HG02840 (cell line): Measurements from ENCODE around the gene LIF.

ENCODE experiments used
- ATAC-seq: cut with Tn5 transposase; IDR thresholded peaks from one replicate; pipeline ENCODE4 v1.9.1; 2021; ENCODE audit warnings: mild to moderate bottlenecking, moderate library complexity, moderate number of reproducible peaks; ENCODE audit not compliant: unreplicated experiment, low FRiP score

The LIF gene

DNA sequence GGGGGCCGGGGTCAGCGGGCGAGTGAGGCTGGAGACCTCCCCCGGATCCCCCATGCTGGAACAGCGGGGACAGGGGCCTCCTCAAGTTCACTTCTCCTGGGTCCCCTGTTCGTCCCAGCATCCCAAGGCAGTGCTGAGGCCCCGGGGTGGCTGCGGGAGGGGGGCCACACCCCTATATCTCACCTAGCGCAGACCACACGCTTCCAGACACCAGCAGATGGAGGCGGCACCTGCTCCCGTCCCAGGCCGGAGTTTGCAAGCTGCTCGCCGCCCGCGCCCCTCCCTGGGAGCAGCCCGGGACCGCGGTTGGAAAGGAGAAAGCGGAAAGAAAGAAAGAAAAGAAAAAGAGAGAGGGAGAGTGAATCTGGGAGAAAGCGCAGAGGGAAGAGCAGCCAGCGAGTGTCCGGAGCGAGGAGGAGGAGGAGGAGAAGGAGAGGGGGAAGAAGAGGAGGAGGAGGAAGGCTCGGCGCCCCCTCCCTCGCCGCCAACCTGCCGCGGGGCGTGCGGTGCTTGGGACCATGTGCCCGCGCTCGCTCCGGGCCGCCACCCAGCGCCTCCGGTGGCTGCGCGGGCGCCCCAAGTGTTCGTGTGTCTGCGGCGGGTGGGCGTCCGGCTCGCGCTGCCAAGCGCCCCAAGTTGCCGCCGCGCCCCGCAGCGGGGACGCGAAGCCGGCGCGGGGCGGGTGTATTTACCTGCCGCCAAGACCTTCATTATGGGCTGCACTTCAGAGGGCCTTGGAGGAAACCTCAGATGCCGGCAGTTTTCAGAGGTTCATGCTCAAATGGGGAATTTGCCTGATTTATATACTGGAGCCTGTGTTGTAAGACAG is at the start of gene LIF:
TSS of gene LIF (minus strand) at position 775 of the 829 bp plus-strand sequence. CDS start at position 711, 64 bp downstream.
- no peak for ATAC-seq

DNA sequence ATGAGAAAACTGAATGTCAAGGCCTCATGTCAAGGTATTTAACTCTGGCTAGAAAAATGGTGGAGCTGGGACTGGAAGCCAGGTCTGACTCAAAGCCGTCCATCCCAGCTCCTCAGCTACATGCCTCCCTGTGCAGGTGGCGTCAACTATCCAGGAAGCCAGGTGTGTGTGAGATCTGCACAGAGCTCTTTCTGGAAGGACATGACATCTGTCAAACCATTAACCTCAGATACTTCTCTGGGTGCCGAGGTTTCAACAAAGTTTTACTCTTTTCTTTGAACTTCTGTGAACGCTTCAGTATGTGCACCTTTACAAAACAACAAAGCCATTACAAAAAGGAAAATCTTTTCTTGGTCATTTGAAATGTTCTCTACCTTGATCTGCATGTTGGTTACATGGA is 49.8 kb upstream of the LIF start:
- no peak for ATAC-seq

DNA sequence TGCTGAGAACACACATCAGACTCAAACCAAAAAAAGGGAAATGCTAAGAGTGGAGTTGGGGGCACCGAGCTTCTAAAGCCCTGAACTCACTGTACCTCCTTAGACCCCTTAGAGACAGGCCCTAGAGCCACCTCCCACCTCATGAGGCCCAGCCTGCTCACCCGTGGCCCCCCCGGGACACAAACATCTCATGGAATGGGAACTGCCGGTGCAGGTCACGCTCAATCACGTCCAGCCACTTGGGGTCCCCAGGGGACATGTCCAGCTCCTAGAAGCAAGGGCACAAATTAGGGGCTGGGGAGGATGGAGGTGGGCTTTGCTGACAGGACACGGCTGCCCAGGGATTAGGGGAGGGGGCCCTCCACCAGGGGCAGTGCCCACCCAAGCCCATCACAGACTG is 49.0 kb upstream of the LIF start:
- ATAC-seq = no peak

DNA sequence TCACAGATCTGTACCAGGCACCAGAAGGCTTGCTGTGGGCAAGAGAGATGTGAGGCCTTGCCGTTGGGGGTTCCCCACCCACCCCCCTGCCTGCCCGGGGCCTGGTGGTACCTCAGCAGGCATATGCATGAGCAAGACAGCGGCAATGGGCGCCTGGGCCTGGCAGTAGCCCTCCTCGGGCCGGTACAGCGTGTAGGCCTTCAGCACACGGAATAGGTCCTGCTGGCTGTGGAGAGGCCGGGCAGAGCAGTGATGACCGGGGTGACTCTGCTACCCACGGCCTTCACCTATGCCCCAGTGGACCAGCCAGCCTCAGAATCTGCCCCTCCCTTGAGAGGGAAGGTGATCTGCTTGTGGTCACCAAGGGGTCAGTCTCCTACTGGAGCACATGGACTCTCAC is 48.3 kb upstream of the LIF start:
- ATAC-seq = no peak

DNA sequence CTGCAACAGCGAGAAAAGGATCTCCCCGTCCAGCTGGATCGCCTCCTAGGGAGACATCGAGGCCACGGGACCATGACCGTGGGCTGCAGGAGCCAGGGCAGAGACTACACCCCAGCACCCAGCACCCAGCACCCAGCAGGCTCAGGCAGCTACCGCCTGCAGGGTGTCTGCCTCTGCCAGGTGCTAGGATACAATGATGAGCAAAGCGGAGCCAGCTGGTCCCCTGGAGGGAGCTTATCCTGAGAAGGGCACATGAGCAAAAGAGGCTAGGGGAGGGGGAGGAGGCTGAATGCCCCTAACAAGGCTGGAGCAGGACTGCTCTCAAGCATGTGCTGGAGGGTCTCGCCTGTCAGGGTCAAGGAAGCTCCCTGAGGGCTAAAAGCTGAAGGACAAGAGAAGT is 47.5 kb upstream of the LIF start:
- ATAC-seq = no peak

DNA sequence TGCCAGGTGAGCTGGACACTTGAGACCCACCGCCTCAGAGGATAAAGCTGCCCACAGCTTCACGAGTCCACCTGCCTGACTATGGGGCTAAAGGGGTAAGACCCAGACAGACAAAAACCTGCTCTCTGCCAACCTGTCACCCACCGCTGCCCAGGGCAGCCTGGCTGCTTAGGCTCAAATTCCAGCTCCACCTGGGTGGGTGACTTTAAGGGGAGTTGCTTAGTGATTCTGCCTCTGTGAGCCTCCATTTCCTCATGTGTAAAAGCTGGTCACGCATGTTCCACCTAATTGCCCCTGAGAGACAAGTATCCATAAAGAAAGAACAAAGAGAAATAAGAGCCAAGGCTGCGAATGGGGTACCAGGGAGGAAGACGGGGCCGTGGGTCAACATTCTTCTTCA is 46.5 kb upstream of the LIF start:
- ATAC-seq = no peak

DNA sequence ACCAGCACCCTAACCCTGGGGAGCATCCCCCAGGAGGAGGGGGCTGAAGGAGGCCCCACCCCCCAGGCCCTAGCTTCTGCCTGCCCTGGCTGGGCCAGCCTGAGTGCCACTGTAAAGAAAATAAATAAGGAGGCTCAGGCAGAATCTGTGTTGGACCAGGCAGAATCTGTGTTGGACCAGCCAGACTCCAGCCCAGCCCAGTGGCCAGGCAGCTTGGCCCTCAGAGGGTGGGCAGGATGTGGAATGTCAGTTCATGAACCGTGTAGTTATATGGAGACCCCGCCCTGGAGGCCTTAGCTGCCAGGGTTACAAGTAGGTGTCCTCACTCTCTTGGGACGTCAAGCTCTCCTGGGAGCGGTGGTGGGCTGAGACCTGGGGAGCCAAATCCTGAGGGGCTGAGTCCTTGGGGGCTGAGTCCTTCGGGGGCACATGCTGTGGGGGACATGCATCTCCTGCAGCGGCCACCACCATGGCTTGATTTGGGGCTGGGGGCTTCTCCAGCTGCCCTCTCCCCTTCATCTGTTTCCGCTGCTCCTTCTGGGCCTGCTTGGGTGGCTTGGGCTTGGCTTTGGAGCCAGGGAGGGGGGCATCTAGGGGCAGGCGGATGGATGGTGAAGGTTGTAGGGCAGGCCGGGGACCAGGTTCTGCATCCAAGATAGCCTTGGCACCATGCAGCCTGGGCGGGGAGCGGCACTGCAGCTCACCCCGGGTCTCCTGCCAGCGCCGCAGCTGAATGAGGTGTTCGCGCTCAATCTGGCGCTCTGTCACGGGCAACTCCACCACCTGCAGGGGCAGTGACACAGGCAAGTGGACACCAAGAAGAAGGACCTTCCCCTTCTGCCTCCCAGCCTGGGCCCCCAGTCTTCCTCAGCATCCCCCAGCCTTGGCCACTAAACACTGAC is 45.8 kb upstream of the LIF start:
- no peak for ATAC-seq

DNA sequence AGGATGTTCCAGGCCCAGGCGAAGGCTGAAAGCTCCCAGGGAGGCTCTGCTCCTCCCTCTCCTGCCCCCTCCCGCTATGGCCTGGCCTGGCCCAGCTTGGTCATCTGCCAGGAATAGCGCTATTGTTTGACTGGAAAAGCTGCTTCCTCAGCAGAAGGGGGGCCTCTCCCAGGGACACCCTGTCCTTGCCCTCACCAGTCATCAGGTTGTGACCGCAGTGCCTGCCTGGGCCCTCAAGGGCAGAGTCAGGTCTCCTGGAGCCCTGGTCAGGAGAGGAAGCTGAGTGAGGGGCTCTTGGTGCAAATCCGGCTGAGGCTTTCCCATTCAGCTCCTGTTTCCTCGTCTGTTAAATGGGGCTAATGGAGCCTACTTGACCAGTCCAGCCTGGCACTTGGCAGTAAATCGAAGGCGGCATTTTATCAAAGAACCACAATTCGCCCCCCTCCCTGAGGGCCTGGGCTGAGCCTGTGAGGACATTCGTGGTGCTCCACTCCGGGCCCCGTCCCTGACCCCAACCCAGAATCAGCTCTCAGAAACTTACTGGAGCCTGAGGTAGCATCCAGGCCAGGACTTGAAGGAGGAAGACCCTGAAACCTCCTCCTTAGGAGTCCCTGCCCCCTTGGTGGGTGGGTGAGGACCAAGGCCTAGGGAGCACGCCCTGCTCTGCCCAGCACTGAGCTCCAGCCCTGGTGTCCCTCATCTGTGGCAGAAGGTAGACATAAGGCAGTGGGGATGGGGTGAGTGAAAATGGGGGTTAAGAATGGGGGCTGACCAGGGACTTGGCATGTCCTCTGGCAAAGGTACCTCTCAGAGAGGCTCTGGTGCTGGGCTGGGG is 44.7 kb upstream of the LIF start:
- ATAC-seq = no peak

DNA sequence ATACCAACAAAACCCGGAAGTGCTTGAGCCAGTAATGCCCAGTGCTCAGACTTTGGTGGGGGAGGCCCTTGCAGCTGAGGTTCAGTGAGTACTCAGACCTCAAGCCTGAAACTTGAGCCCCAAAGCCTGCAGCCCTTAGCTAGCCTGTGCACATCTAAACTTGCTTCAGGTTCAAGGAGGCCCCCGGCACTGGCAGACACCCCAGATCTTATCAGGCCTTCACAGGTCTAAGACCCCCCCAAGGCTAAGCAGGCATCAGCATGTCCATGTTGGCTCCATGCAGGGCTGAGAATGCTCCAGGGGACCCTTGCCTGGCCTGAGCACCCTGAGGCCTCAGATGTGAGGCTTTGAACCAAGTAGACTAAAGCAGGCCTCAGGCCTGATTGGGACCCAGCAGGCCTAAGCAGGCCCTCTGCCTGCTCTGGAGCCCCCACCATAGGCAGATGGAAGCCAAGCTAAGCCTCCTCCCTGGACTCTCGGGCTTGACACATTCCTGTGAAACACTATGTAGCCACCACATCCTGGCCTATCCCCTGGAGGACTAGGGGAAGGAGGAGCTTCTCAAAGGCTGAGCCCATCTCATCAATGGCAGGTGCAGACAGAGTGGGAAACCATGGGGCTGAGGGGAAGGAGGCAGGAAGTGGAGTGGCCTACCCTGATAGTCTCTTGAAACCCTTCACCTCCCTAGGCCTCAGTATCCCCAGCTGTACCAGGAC is 43.9 kb upstream of the LIF start:
- ATAC-seq = no peak

DNA sequence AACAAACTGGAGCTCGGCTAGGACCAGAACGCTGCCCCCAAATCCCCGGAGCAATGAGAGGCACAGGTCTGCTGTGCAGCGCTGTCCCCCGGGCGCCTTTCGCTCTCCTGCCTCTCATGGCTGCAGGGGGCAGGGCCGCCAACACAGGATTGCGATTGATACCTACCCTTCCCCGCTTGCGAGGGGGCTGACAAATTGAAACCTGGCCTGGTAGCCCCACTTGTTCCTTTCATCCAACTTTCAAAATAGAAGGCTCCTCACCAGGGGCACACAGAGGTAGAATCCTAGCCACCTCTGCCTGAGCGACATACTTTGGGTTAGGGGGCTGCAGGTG is 43.4 kb upstream of the LIF start:
- ATAC-seq = peak; percentile 9

DNA sequence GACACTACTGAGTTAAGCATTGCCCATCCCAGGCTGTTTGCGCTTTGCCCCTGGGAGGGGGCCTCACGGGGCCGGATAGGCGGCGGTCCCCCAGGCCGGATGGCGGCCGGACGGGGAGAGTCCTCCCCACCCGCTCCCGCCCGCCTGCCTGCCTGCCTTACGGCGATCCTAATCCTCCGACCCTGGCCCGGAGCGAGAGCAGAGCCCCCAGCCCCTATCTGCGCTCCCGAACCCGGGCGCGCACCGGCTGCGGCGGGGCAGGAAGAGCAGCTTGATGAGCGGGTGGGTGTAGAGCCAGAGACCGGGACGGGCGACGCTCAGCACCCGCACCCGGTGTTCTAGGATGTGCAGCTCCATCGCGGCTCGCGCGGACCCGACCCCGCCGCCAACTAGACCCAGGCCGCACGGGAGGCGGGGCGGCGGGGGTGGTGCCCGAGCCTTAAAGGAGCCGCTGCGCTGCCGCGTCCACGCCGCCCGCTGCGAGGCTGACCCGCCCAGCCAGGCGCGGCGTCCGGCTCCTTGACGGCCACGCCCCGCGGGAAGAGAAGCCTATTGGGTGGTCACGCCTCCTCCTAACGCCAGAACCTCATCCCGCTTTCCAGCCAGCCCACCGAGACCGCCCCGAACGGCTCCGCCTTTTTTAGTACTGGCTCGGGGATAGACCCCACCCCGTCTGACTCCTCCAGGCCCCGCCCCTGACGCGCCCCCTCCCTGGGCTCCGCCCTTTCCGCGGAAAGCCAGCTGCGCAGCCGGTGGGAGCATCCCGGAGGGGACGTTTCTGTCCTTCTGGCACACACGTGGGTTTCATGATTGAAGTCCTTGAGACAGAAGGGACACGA is 42.8 kb upstream of the LIF start, which contains the start of gene CASTOR1:
TSS of gene CASTOR1 (minus strand) at position 365 of the 839 bp plus-strand sequence. CDS start at position 357, 8 bp downstream.
- peak; percentile 71 for ATAC-seq

DNA sequence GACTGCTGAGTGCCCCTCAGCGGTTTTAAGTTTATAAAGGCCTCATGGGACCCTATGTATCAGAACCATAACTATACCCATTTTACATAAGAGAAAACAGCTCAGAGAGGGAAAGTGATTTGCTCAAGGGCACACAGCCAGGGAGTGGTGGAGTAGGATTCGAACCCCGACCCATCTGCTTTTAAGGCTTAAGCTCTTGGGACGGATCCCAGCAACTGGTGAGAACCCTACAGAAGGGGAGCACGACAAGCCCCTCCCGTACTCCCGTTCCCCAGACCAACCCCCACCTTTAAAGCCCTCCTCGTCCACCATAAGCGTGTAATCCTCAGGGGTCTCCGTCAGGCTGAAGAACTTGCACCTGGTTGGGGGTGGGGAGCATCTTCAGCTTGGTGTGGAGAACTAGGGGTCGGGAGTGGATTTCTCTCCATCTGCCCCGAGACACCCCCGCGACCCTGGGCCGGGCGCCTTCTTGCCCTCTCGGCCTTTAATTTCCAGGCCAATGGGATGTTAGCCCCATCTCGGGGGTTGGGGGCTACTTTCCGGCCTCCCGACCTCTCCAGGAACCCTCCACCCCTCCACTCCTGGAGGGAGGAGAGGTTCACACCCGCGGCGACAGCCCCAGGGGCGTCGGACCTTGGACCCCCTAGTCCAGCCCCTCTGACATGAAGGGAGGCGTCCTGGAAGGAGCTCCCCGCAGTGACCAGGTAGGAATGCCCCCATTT is 42.0 kb upstream of the LIF start:
- ATAC-seq = no peak

DNA sequence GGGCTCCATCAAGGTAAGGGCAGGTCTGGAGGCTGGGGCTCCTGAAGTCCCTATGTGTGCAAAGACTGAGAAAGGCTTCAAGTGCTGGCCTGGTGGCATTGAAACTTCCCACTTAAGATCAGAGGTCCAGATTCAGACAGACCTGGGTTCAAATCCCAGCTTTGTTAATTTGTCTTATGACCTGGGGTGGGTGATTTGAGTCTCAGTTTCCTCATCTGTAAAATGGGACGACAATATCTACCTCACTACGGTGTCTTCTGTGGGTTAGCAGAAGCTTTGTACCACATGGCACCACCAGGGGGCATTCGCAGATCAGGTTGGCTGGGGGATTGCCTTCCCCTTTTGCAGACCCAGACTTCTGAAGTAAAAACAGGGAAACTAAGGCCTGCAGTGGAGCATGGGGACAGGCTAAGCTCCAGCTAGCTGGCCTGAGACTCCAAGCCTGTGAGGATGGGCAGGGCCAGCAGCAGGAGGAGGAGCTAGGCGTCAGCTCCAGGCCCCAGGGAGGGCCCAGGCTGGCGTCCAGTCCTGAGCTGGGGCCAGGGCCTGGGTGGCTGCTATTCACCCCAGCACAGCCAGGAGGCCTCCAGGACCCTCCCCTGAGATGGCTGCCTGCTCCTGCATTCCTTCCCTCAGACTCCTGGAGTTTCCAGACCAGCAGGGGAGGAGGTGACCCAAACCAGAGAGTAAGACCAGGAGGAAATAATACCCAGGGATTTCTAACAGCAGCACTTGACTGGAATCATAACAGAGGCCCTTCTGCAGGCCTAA is 41.3 kb upstream of the LIF start:
- no peak for ATAC-seq

DNA sequence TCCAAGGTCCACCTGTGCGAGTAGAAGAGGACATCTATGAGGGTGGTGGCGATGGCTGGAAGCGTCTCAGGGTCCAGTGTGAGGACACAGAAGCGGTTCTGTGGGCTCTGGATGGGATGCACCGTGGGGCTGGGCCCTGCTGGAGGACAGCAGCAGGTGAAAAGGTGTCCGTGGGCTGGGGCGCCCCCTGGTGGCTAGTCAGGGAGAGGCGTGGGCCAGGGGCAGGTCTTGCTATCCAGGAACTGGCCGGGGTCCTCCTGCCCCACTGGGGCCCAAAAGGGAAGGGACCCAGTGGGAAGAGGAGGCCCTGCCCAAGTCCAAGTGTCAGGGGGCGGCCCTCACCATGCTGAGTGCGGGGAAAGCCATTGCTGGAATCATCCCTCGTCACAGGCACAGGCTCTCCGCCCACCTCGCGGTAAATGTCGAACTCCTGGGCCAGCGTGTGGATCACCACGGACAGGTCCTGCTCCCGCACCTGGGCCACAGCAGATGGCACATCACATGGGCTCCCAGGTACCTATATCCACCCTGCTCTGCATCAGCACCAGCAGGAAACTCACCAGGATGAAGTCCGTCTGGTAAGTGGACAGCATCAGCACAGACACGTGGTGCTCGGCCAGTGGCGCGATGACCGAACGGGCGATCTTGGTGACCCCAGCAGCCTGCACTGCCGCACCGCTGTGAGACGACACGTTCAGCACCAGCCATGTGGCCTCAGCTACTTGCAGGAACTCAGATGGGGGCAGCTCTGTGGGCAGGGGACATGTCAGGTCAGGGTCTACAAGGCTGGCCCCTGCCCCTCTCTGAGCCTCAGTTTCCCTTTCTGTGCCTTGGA is 40.5 kb upstream of the LIF start:
- no peak for ATAC-seq

DNA sequence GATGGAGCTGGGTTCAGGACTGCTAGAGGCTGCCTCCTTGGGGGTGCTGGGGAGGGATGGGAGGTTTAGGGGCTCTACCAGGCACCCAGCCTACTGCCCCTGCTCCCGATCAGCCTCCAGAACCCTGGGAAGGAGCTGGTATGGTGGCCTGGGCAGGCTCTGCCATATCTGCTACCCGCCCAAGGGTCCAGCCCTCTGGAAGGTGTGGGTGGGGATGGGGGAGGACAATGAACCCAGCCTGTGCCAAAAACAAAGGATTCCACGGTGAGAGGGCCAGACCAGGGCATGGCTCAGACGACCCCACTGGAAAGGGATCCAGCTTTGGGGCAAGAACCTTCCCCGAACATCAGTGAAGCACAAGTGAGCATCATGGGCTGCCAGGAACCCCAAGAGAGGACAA is 39.8 kb upstream of the LIF start:
- ATAC-seq = no peak

DNA sequence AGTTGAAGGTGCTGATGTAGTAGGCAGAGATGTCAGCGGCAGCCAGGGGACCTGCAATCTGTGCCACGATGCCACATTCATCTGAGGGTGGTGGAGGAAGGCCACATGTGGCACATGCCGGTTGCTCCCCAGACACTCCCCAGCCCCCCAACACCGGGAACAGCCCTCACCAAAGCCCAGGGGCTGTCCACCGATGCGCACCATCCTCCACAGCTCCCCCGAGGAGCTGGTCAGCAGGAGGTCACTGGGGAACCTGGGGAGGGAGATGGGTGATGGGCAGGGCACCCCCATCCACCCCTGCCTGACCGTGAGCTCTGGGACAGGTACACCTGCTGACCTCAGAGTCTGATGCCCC is 39.3 kb upstream of the LIF start:
- ATAC-seq = no peak
